CD4-positive, alpha-beta T cell treated with Interleukin-1 beta for 1 hour (primary cell): ENCODE results near the gene EHMT1.
"Not testable (repeated sequence)": the region's sequence is repeated elsewhere in the genome, so short reads cannot be mapped to it uniquely, and the experiment has no call there.

Experiments used
- DNase-seq, 2 donors: peaks; one replicate each; pipeline ENCODE4 v3.0.0-alpha.2; 2020 to 2022

Gene EHMT1

GRCh38 chr9:137793196-137793841 lies 174.5 kb downstream of the EHMT1 start:
- DNase-seq = no peak

GRCh38 chr9:137795156-137795666 lies 176.4 kb downstream of the EHMT1 start:
- DNase-seq = no peak

- DNase-seq = no peak
These were observed 178.7 kb downstream of the EHMT1 start for GRCh38 chr9:137797206-137798120.

- no peak for DNase-seq
These were observed 179.3 kb downstream of the EHMT1 start for GRCh38 chr9:137798142-137798541.

- no peak for DNase-seq
These were observed 180.3 kb downstream of the EHMT1 start for GRCh38 chr9:137798901-137799629.

- DNase-seq = no peak
These were observed 180.8 kb downstream of the EHMT1 start for GRCh38 chr9:137799630-137799983.

- no peak for DNase-seq
These were observed 181.6 kb downstream of the EHMT1 start for GRCh38 chr9:137800196-137801022.

- no peak for DNase-seq
These were observed 182.2 kb downstream of the EHMT1 start for GRCh38 chr9:137801023-137801319.

- no peak for DNase-seq
These were observed 183.2 kb downstream of the EHMT1 start for GRCh38 chr9:137802021-137802420.

- DNase-seq = no peak
These were observed 183.9 kb downstream of the EHMT1 start for GRCh38 chr9:137802521-137803243.

- no peak for DNase-seq
These were observed 186.3 kb downstream of the EHMT1 start for GRCh38 chr9:137804908-137805630.

GRCh38 chr9:137807721-137808703 lies 189.2 kb downstream of the EHMT1 start:
- no peak for DNase-seq

- no peak for DNase-seq
These were observed 190.3 kb downstream of the EHMT1 start for GRCh38 chr9:137809040-137809576.

GRCh38 chr9:137809726-137810450 lies 191.1 kb downstream of the EHMT1 start:
- not testable (repeated sequence) for DNase-seq

GRCh38 chr9:137811283-137811870 lies 192.6 kb downstream of the EHMT1 start:
- DNase-seq = no peak

GRCh38 chr9:137812356-137813023 lies 193.7 kb downstream of the EHMT1 start:
- no peak for DNase-seq

- DNase-seq = no peak
These were observed 194.4 kb downstream of the EHMT1 start for GRCh38 chr9:137813167-137813566.
